ENCODE measurements around the gene EXD3. TPM values are rescaled to one million over a fixed set of nuclear protein-coding genes. Genes with fewer than 3 reads are reported as not detected.

EXD3 gene
- total RNA-seq, 3 donors from 2014 or later, result 7.7 to 28.7 (median 20.6) TPM

DNA sequence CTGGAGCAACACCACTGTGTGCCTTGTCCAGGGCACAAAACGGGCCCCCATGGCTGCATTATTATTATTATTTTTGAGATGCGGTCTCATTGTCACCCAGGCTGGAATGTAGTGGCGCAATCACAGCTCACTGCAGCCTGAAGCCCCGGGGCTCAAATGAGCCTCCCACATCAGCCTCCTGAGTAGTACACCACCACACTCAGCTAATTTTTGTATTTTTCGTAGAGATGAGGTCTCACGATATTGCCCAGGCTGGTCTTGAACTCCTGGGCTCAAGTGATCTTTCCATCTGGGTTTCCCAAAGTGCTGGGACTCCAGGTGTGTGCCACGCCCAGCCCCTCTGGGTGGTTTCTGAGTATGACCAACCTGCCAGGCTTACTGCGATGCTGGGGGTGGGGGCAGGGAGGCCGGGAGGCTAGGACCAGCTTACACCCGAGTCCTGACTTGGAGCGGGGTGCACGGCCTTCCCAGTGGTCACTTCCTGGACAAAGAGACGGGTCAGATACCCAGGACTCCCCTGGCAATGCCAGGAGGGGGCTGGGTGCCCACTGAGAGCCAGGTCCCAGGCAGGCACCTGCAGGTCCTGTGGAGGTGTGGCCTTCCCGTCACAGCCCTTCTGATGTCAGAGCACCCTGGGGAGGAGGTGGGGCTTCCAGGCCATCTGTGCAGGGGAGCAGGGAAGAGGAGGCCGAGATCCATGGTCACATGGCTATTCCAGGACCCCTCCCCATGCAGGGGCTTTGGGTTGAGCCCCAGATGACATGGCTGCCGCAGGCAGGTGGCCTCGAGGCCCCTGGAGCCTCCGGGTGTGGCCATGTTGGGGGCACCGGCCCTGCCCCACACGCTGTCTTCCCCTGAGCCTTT, 112.5 kb downstream of the EXD3 start:
- no peak overlapping the region for H3K4me3 ChIP-seq
- no peaks in the 10 kb centered on the region for H3K9me3 ChIP-seq
- H3K27me3 ChIP-seq, result no peaks in the 10 kb centered on the region
- H3K27ac ChIP-seq, result peak overlapping the region; percentile 75 to 81
- DNase-seq (ENCODE audit: low spot score in 2 of 2), result peak in 1 of 2 donors; percentile 53
- TF ChIP-seq POLR2AphosphoS5 (IDR thresholded peaks at IDR 0.05), result no peak
- TF ChIP-seq, protein P1, sequence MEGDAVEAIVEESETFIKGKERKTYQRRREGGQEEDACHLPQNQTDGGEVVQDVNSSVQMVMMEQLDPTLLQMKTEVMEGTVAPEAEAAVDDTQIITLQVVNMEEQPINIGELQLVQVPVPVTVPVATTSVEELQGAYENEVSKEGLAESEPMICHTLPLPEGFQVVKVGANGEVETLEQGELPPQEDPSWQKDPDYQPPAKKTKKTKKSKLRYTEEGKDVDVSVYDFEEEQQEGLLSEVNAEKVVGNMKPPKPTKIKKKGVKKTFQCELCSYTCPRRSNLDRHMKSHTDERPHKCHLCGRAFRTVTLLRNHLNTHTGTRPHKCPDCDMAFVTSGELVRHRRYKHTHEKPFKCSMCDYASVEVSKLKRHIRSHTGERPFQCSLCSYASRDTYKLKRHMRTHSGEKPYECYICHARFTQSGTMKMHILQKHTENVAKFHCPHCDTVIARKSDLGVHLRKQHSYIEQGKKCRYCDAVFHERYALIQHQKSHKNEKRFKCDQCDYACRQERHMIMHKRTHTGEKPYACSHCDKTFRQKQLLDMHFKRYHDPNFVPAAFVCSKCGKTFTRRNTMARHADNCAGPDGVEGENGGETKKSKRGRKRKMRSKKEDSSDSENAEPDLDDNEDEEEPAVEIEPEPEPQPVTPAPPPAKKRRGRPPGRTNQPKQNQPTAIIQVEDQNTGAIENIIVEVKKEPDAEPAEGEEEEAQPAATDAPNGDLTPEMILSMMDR (IDR thresholded peaks at IDR 0.05), result no peak
- no peak for TF ChIP-seq POLR2A (IDR thresholded peaks at IDR 0.05)
- H3K36me3 ChIP-seq, result no peaks in the 10 kb centered on the region
- peaks cover 5 to 29% of the 10 kb centered on the region in 2 donors for H3K4me1 ChIP-seq
- intact Hi-C loops (cut with DNase I; ENCODE audit: low total_unique reads), result no loop called here

DNA sequence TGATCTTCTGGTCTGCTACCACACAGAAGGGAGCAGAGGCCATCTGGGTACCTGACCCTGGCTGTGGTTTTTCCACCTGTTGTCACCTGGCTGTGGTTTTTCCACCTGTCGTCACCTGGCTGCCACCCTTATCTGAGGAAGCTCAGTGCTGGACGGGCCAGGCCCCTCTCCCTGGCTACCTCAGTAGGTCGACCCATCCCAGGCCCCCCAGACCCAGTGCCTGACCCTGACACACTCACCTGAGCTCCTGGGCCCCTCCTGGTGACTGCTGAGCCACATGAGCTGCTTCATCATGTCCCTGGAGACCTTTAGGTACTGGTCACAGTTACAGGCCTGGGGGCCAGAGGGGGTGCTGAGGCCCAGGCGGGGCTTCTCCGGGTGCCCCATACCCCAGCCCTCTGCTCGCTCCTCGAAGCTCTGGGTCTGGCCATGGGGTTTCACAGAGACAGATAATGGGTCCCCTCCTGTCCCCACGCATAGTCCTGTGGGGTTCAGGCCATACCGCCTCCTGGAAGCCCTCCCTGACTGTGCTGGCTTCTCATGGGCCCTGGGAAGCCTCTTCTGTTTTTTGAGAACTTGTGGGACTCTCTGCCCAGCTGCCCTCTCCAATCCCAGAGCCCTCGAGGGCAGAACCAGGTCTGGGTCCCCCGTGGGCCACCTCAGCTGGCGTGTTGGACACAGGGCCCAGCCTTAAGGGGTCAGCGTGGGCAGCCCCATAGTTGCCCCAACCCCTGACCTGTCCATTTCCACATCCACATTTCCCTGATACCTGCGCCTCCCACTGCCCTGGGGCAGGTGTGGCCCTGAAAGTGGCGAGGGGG, 113.4 kb downstream of the EXD3 start:
- TF ChIP-seq POLR2A (IDR thresholded peaks at IDR 0.05) (no peak), POLR2AphosphoS5 (IDR thresholded peaks at IDR 0.05) (no peak)
- TF ChIP-seq, protein P1 (IDR thresholded peaks at IDR 0.05), result no peak
- H3K4me3 ChIP-seq, result no peak overlapping the region
- no peaks in the 10 kb centered on the region for H3K9me3 ChIP-seq
- intact Hi-C loops (cut with DNase I; ENCODE audit: low total_unique reads), result no loop called here
- no peaks in the 10 kb centered on the region for H3K36me3 ChIP-seq
- H3K27me3 ChIP-seq, result no peaks in the 10 kb centered on the region
- no peak overlapping the region for H3K27ac ChIP-seq
- DNase-seq (ENCODE audit: low spot score in 2 of 2), result peak in 1 of 2 donors; percentile 39
- H3K4me1 ChIP-seq, result peaks cover 9 to 36% of the 10 kb centered on the region in 2 donors

DNA sequence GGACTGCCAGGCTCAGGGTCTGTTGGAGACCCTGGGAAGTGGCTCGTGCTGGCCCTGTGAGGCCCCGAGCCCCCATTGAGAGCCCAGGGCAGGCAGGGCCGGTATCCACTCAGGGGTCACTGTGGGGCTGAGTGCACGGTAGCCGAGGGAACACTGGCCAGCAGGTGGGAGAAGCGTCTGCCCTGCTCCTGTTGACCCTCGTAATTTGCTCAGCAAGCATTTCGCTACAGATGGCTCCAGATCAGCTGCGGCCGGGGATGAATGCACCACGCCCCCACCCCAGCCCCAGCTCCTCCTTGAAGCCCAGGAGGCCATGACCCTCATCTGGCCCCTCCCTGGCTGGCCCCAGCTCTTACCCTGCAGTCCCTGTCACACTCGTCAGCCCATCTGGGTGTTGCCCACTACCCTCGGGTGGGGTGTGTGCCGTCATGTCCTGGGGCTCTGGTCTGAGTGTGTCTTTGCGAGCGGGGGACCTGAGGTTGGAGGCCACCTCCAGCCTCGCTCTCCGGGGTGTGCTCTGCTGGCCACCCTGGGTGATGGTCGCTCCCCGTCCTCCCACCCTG, 114.8 kb downstream of the EXD3 start:
- H3K4me3 ChIP-seq, result no peak overlapping the region
- H3K27ac ChIP-seq, result no peak overlapping the region
- TF ChIP-seq POLR2AphosphoS5 (IDR thresholded peaks at IDR 0.05) (no peak), POLR2A (IDR thresholded peaks at IDR 0.05) (no peak)
- TF ChIP-seq, protein P1 (IDR thresholded peaks at IDR 0.05), result no peak
- peak in 1 of 2 donors; percentile 46 for DNase-seq (ENCODE audit: low spot score in 2 of 2)
- H3K4me1 ChIP-seq, result peaks cover 9 to 35% of the 10 kb centered on the region in 2 donors
- no peaks in the 10 kb centered on the region for H3K27me3 ChIP-seq
- intact Hi-C loops (cut with DNase I; ENCODE audit: low total_unique reads), result no loop called here
- H3K9me3 ChIP-seq, result no peaks in the 10 kb centered on the region
- no peaks in the 10 kb centered on the region for H3K36me3 ChIP-seq

DNA sequence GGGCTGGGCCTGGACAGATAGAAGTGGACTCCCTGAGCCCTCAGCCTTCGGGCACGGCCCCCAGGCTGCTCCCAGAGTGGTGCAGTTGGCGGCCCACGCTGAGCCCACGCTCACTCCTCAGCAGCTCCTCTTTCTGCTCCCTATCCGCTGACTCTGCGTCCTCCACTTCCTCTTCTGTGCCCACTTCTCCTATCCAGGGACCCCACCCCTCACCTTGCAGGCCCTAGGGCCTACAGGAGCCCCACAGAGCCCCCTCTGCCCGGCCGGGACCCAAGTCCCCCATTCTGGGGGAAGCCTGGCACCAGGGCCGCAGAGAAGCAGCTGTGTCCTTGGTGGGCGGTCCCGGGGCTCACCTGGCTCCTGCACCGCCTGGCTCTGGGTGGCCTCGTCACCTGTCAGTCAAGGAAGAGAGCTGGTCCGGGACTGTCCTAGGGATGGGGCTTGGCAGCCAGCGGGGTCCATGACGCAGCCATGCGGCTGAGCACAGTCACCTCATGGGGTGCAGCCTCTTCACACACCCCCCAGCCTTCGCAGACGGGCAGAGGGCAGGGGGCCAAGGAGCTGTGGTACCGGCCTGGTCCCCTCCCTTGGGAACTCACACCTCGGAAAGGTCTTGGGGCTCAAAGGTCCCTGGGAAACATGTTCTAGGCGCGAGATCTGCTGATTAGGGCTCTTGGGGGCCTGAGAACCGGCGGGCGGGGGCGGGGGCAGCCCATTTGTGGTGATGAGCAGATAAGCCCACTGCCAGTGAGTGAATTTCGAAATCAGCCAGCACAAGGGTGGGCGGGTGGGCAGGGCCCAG, 115.5 kb downstream of the EXD3 start:
- no peaks in the 10 kb centered on the region for H3K36me3 ChIP-seq
- peak overlapping the region in 2 of 3 donors; percentile 5 to 56 for H3K4me3 ChIP-seq
- intact Hi-C loops (cut with DNase I; ENCODE audit: low total_unique reads), result no loop called here
- peak overlapping the region in 1 of 2 donors; percentile 93 for H3K27ac ChIP-seq
- H3K4me1 ChIP-seq, result peaks cover 14 to 35% of the 10 kb centered on the region in 2 donors
- peaks cover 0 to 2% of the 10 kb centered on the region in 2 donors for H3K27me3 ChIP-seq
- H3K9me3 ChIP-seq, result no peaks in the 10 kb centered on the region
- TF ChIP-seq POLR2A (IDR thresholded peaks at IDR 0.05) (no peak), POLR2AphosphoS5 (IDR thresholded peaks at IDR 0.05) (no peak)
- peak in 1 of 2 donors; percentile 67 for DNase-seq (ENCODE audit: low spot score in 2 of 2)

DNA sequence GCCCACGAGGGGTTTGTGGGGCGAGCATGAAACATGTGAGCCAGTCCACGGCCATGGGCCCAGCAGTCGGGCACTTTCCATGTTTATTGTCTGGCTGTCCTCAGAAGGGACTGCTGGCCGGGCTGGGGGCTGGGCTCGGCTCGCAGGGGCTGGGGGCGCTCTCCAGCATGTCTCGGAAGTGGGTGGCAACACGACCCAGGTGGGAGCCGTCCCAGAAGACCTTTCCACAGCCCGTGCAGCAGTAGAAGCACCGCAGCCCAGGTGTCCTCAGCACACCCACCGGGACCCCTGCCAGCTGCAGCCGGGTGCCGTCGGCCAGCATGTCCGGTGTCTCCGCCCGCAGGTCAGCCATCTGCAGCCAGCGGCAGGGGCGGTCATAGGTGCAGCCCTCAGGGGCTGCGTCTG, 116.1 kb downstream of the EXD3 start:
- Histone ChIP-seq H3K36me3 (no peaks in the 10 kb centered on the region), H3K4me1 (peaks cover 14 to 35% of the 10 kb centered on the region in 2 donors), H3K4me3 (peak overlapping the region; percentile 2 to 56 (median 5)), H3K27me3 (peaks cover 0 to 2% of the 10 kb centered on the region in 2 donors), H3K9me3 (no peaks in the 10 kb centered on the region), H3K27ac (peak overlapping the region in 1 of 2 donors; percentile 93)
- peak in 1 of 2 donors; percentile 55 for DNase-seq (ENCODE audit: low spot score in 2 of 2)
- TF ChIP-seq POLR2A (IDR thresholded peaks at IDR 0.05), result no peak
- TF ChIP-seq POLR2AphosphoS5 (IDR thresholded peaks at IDR 0.05), result no peak
- TF ChIP-seq, protein P1 (IDR thresholded peaks at IDR 0.05), result no peak
- intact Hi-C loops (cut with DNase I; ENCODE audit: low total_unique reads), result no loop called here

Data from breast epithelium (tissue), 4 donors.